ENCODE measurements around the gene MICAL3. TPM values are rescaled to one million over a fixed set of nuclear protein-coding genes. Genes with fewer than 3 reads are reported as not detected.

The MICAL3 gene
- total RNA-seq, 1 donor from 2014 or later = 47.9 TPM

DNA sequence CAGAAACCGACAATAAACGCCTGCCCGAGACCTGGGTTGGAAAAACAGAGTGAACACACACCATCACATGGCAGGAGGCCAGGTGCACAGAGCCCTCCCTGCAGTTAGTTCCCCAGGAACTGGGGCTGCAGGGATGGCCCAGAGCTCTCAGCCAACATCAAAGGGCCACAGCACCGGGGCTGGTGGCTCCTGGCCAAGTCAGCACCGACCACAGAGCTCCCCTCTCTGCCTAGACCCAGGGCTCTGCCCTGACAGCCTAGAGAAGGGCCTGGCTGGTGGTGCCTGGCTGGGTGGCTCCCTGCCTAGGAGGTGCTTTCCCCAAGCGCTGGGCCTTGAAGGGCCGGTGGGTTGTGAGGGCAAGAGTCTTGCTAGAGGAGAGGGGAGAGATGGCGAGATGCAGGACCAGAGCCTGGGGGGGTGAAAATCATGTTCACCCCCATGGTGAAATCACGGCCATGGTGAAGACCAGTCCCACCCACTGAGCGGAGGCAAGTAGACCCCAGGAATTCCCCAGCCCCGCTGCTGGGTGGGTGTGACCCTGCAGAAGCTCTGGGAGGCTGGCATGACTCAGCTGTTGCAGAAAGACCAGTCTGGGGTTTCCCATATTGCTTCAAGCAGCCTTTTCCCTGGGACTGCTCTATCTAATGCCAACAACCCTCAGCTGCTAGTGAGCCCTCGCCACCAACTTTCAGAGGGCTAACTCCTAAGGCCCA is 242.9 kb downstream of the MICAL3 start:
- no peak for DNase-seq (ENCODE audit: extremely low spot score, unreplicated experiment)
- H3K4me3 Mint-ChIP-seq (ENCODE audit: unreplicated experiment) = no peak overlapping the region
- H3K9me3 Mint-ChIP-seq (ENCODE audit: unreplicated experiment) = no peaks in the 10 kb centered on the region
- H3K4me1 Mint-ChIP-seq (ENCODE audit: unreplicated experiment) = peaks cover 38% of the 10 kb centered on the region
- TF ChIP-seq, protein P1, sequence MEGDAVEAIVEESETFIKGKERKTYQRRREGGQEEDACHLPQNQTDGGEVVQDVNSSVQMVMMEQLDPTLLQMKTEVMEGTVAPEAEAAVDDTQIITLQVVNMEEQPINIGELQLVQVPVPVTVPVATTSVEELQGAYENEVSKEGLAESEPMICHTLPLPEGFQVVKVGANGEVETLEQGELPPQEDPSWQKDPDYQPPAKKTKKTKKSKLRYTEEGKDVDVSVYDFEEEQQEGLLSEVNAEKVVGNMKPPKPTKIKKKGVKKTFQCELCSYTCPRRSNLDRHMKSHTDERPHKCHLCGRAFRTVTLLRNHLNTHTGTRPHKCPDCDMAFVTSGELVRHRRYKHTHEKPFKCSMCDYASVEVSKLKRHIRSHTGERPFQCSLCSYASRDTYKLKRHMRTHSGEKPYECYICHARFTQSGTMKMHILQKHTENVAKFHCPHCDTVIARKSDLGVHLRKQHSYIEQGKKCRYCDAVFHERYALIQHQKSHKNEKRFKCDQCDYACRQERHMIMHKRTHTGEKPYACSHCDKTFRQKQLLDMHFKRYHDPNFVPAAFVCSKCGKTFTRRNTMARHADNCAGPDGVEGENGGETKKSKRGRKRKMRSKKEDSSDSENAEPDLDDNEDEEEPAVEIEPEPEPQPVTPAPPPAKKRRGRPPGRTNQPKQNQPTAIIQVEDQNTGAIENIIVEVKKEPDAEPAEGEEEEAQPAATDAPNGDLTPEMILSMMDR (IDR thresholded peaks at IDR 0.05) = no peak
- peak overlapping the region; percentile 64 for H3K27ac Mint-ChIP-seq (ENCODE audit: unreplicated experiment)
- no peaks in the 10 kb centered on the region for H3K27me3 Mint-ChIP-seq (ENCODE audit: unreplicated experiment)
- no peaks in the 10 kb centered on the region for H3K36me3 Mint-ChIP-seq (ENCODE audit: unreplicated experiment)

DNA sequence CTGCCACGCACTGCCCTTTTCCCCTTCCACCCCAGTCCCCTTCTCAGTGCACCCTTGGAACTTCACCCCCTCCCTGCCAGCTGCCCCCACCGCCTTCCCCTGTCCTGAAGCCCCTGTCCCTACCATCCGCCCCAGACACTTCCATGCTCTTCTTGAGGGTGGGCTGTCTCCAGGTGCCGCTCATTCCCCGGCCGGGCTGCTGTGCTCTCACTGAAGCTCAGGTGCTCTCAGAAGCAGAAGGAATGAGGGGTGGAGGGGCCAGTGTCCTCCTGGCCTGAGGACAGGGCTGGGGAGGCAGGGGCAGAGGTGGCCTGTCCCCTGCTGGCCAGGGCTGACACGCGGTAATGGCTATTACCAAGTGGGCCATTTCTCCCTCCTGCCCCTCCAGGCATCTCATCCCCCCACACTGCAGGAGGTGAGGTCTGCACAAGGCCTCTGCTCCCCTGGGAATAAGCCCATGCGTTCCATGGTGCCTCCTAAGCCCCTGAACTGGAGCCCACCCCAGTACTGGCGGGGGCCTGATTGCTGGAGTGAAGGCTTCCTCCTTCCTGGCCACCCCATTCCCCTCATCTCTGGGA is 243.5 kb downstream of the MICAL3 start:
- Mint-ChIP-seq H3K9me3 (ENCODE audit: unreplicated experiment) (no peaks in the 10 kb centered on the region), H3K36me3 (ENCODE audit: unreplicated experiment) (no peaks in the 10 kb centered on the region), H3K4me3 (ENCODE audit: unreplicated experiment) (no peak overlapping the region), H3K4me1 (ENCODE audit: unreplicated experiment) (peaks cover 37% of the 10 kb centered on the region), H3K27ac (ENCODE audit: unreplicated experiment) (no peak overlapping the region), H3K27me3 (ENCODE audit: unreplicated experiment) (no peaks in the 10 kb centered on the region)
- no peak for DNase-seq (ENCODE audit: extremely low spot score, unreplicated experiment)
- TF ChIP-seq, protein P1 (IDR thresholded peaks at IDR 0.05) = no peak

DNA sequence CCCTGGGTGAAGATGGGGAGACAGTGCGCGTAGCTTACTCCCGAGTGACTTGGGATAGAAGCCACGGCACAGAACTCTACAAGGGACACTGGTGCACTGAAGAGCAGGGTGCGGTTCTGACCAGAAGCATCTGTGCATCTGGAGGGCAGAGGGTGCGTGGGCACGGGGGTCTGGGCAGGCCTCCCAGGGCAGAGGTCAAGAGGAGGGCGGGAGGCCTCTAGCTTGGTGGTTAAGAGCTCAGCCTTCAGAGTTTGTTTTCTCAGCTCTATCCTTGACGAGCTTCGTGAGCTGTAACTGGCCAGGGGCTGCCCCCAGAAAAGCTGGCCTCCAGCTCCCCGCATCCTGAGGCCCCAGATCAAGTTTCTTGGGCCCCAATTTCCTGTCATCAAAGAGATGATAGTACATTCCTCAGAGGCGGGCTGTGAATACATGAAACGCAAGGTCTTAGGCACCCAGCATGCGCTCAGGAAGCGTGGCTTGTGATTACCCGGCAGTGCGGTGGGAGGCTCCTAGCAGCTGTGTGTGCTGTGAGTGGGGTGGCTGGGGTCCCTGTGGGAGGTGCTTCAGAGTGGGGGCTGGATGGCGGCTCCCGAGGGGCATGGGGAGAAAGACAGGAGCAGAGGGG is 244.1 kb downstream of the MICAL3 start:
- no peak overlapping the region for H3K27ac Mint-ChIP-seq (ENCODE audit: unreplicated experiment)

DNA sequence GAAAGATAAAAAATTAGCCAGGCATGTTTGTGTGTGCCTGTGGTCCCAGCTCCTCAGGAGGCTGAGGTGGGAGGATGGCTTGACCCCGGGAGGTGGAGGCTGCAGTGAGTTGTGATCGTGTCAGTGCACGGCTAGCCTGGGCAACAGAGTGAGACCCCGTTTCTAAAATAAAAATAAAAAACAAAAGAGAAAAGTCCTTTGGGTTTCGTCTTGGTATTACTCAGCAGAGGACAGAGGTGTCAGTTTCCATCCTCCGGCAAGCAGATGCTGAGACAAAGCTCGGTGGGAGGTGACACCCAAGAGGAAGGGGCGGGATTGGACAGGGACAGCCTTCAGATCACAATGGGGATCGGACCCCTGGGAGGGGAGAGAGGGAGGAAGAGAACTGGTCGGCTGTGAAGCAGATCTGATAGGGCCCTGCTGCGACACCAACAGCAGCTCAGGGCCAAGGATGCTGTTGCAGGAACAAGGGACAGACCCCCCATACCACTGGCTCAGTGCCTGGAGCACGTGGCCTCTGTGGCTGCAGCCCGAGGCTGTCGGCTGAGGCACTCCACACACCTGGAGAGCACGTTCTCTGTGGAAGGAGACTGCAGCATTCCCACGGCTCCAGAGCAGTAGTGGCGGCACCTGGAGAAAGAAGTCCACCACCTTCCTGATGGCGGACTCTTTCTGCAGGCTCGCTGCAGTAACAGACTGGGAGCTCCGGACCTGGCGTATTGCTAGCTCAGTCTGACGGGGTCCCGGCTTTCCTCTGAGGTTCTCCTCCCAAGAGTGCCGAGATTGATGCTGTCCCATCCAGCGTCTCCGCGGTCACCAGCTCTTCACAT is 244.9 kb downstream of the MICAL3 start:
- Mint-ChIP-seq H3K4me3 (ENCODE audit: unreplicated experiment) (no peak overlapping the region), H3K9me3 (ENCODE audit: unreplicated experiment) (no peaks in the 10 kb centered on the region), H3K27me3 (ENCODE audit: unreplicated experiment) (no peaks in the 10 kb centered on the region), H3K27ac (ENCODE audit: unreplicated experiment) (no peak overlapping the region), H3K36me3 (ENCODE audit: unreplicated experiment) (no peaks in the 10 kb centered on the region), H3K4me1 (ENCODE audit: unreplicated experiment) (peaks cover 37% of the 10 kb centered on the region)
- TF ChIP-seq, protein P1 (IDR thresholded peaks at IDR 0.05) = no peak
- no peak for DNase-seq (ENCODE audit: extremely low spot score, unreplicated experiment)

More for the DNA sequence above, 244.1 kb downstream of the MICAL3 start:
- H3K36me3 Mint-ChIP-seq (ENCODE audit: unreplicated experiment) = no peaks in the 10 kb centered on the region
- no peaks in the 10 kb centered on the region for H3K27me3 Mint-ChIP-seq (ENCODE audit: unreplicated experiment)
- no peak for DNase-seq (ENCODE audit: extremely low spot score, unreplicated experiment)
- peaks cover 37% of the 10 kb centered on the region for H3K4me1 Mint-ChIP-seq (ENCODE audit: unreplicated experiment)
- TF ChIP-seq, protein P1 (IDR thresholded peaks at IDR 0.05) = no peak
- no peak overlapping the region for H3K4me3 Mint-ChIP-seq (ENCODE audit: unreplicated experiment)
- H3K9me3 Mint-ChIP-seq (ENCODE audit: unreplicated experiment) = no peaks in the 10 kb centered on the region

All from osteocyte (in vitro differentiated cells).